Measurements from ENCODE around the gene EPB41L4A.

Gene EPB41L4A

DNA sequence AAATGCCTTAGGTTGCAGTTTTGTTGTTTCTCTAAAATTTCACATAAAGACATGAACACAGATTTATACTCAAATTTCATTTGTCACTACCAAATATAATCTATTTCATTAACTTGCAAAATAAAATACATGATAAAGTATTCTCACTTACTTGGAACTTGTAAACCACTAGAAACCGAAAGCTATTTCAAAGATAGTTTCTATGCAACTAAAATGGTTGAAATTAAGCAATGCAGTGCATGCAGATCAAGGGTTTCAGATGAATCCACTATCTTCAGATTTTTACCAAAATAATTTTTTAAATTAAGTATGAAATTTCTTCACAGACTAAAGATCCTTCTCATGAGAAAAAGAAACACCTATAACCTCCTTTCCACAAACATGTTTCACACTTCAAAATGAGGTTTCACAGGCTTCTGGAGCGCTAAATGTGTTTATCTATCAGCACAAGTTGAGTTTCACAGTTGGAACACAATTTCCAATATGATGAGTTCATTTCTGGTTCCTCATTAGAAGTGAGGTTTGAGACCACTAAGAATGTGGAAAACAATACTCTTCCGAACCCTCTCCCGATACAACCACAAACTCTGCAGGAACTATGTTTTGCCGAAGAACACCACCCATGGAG is 63.9 kb downstream of the EPB41L4A start:
- H3K27ac ChIP-seq, result no peak overlapping the region
- TF ChIP-seq, protein P1, sequence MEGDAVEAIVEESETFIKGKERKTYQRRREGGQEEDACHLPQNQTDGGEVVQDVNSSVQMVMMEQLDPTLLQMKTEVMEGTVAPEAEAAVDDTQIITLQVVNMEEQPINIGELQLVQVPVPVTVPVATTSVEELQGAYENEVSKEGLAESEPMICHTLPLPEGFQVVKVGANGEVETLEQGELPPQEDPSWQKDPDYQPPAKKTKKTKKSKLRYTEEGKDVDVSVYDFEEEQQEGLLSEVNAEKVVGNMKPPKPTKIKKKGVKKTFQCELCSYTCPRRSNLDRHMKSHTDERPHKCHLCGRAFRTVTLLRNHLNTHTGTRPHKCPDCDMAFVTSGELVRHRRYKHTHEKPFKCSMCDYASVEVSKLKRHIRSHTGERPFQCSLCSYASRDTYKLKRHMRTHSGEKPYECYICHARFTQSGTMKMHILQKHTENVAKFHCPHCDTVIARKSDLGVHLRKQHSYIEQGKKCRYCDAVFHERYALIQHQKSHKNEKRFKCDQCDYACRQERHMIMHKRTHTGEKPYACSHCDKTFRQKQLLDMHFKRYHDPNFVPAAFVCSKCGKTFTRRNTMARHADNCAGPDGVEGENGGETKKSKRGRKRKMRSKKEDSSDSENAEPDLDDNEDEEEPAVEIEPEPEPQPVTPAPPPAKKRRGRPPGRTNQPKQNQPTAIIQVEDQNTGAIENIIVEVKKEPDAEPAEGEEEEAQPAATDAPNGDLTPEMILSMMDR (IDR thresholded peaks at IDR 0.05; ENCODE audit: low read depth, low read length), result no peak
- no peaks in the 10 kb centered on the region for H3K36me3 ChIP-seq
- H3K27me3 ChIP-seq (ENCODE audit: insufficient read depth, low read depth, severe bottlenecking), result no peaks in the 10 kb centered on the region
- H3K4me3 ChIP-seq (ENCODE audit: low read depth, low read length), result no peak overlapping the region
- H3K9me3 ChIP-seq (ENCODE audit: severe bottlenecking), result no peaks in the 10 kb centered on the region
- DNase-seq, result no peak

DNA sequence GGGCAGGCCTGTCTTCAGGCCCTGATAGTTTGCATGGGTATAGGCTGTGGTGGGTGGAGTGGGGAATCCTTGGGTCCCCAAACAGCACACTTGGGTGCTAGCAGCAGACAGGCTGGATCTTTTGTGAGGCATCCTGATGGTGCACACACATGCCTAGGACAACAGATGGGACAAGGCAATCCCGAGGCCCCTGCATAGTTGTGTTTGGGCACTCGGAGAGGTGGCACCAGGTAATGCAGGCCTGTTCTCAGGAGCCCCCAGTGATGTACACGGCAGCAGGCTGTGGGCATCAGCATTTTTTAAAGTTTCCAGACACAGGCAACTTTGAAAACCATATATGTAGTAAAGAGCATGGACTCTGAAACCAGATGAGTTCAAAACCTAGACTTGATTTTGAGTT is 65.4 kb downstream of the EPB41L4A start:
- no peak for DNase-seq
- Histone ChIP-seq H3K9me3 (ENCODE audit: severe bottlenecking) (no peaks in the 10 kb centered on the region), H3K4me3 (ENCODE audit: low read depth, low read length) (no peak overlapping the region), H3K36me3 (no peaks in the 10 kb centered on the region), H3K27ac (no peak overlapping the region), H3K27me3 (ENCODE audit: insufficient read depth, low read depth, severe bottlenecking) (no peaks in the 10 kb centered on the region)
- TF ChIP-seq, protein P1 (IDR thresholded peaks at IDR 0.05; ENCODE audit: low read depth, low read length), result no peak

- TF ChIP-seq, protein P1 (IDR thresholded peaks at IDR 0.05; ENCODE audit: low read depth, low read length), result no peak
- Histone ChIP-seq H3K27ac (no peak overlapping the region), H3K9me3 (ENCODE audit: severe bottlenecking) (no peaks in the 10 kb centered on the region), H3K4me3 (ENCODE audit: low read depth, low read length) (no peak overlapping the region), H3K27me3 (ENCODE audit: insufficient read depth, low read depth, severe bottlenecking) (no peaks in the 10 kb centered on the region), H3K36me3 (no peaks in the 10 kb centered on the region)
- no peak for DNase-seq
Observed at GRCh38 chr5:112351225-112351624, 67.9 kb downstream of the EPB41L4A start.

DNA sequence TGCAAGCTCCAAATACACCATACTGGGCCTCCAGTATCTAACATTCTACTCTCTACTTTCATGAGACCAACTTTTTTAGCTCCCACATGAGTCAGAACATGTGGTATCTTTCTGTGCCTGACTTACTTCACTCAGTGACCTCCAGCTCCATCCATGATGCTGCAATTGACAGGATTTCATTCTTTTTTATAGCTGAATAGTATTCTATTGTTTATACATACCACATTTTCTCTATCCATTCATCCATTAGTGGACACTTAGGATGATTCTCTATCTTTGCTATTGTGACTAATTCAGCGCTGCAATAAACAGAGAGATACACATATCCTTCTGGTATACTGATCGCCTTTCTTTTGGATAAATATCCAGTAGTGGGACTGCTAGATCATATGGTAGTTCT is 68.5 kb downstream of the EPB41L4A start:
- no peak for DNase-seq
- TF ChIP-seq, protein P1 (IDR thresholded peaks at IDR 0.05; ENCODE audit: low read depth, low read length), result no peak
- H3K9me3 ChIP-seq (ENCODE audit: severe bottlenecking), result no peaks in the 10 kb centered on the region
- no peak overlapping the region for H3K4me3 ChIP-seq (ENCODE audit: low read depth, low read length)
- no peaks in the 10 kb centered on the region for H3K27me3 ChIP-seq (ENCODE audit: insufficient read depth, low read depth, severe bottlenecking)
- no peak overlapping the region for H3K27ac ChIP-seq
- H3K36me3 ChIP-seq, result no peaks in the 10 kb centered on the region

DNA sequence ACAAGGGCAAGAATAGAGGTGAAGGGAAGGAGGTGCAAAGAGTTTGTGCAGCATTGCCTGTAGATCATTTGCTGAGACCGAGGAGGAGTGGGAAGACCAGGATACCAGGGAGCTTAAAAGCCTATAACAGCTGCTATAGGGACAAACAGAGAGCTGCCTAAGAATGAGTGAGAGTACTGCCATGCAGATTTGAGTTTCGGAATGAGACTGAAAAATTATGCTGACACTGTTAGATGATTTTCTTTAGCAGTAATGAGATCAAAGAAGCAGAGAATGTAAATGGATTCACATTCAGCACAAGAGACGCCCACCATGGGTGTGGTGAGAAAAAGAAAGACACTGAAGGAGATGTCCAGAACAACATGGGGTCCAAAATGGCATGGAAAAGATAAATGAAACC is 69.7 kb downstream of the EPB41L4A start:
- H3K4me3 ChIP-seq (ENCODE audit: low read depth, low read length), result no peak overlapping the region
- DNase-seq, result no peak
- H3K9me3 ChIP-seq (ENCODE audit: severe bottlenecking), result no peaks in the 10 kb centered on the region
- no peaks in the 10 kb centered on the region for H3K36me3 ChIP-seq
- H3K27ac ChIP-seq, result no peak overlapping the region
- TF ChIP-seq, protein P1 (IDR thresholded peaks at IDR 0.05; ENCODE audit: low read depth, low read length), result no peak
- H3K27me3 ChIP-seq (ENCODE audit: insufficient read depth, low read depth, severe bottlenecking), result no peaks in the 10 kb centered on the region

DNA sequence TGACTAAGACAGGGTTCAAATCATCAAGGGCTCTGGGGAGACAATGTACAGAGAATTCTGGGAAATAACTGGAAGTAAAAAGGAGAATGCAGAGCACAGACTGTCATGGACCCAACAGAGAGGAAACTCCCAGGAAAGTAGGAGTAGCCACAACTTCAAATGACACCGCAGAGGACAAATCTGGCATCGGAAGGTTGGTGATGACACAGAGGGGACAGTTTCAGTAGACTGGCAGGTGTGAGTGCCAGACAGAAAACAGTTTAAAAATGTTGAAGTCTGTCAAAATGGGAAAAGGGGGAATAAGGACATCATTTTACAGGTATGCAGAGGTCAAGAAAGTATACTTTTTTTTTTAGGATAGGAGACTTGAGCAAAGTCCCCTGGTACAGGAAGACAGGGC is 70.2 kb downstream of the EPB41L4A start:
- no peaks in the 10 kb centered on the region for H3K9me3 ChIP-seq (ENCODE audit: severe bottlenecking)
- H3K36me3 ChIP-seq, result no peaks in the 10 kb centered on the region
- H3K27ac ChIP-seq, result no peak overlapping the region
- no peak overlapping the region for H3K4me3 ChIP-seq (ENCODE audit: low read depth, low read length)
- no peaks in the 10 kb centered on the region for H3K27me3 ChIP-seq (ENCODE audit: insufficient read depth, low read depth, severe bottlenecking)
- TF ChIP-seq, protein P1 (IDR thresholded peaks at IDR 0.05; ENCODE audit: low read depth, low read length), result no peak
- DNase-seq, result no peak

Data from WERI-Rb-1 (cell line).